DOHH2 (cell line): ENCODE results near the gene MCCC2.
"Not testable (repeated sequence)": the region's sequence is repeated elsewhere in the genome, so short reads cannot be mapped to it uniquely, and the experiment has no call there.

Experiments used
- H3F3A ChIP-seq: fragments of 200-600 bp; sonication (generic), shearing (Covaris generic); 2 replicates; pipeline ENCODE4 v1.6.0; 2016; ENCODE audit warnings: antibody characterized with exemption, mild to moderate bottlenecking; ENCODE audit not compliant: control insufficient read depth, insufficient read depth
- H3K27ac ChIP-seq: fragments of 200-600 bp; sonication (generic); 2 replicates; pipeline ENCODE4 v1.5.1; 2014; ENCODE audit warnings: low read depth, mild to moderate bottlenecking, low read length, moderate library complexity
- H3K27me3 ChIP-seq: fragments of 200-600 bp; sonication (generic); 2 replicates; pipeline ENCODE4 v1.6.1; 2014; ENCODE audit warnings: mild to moderate bottlenecking, low read length, mixed read lengths; ENCODE audit not compliant: control insufficient read depth
- H3K36me3 ChIP-seq: fragments of 200-600 bp; sonication (generic); 2 replicates; pipeline ENCODE4 v1.6.1; 2014; ENCODE audit warnings: mild to moderate bottlenecking, low read length, moderate library complexity, mixed read lengths; ENCODE audit not compliant: control insufficient read depth
- H3K4me1 ChIP-seq: fragments of 200-600 bp; sonication (generic); 2 replicates; pipeline ENCODE4 v1.6.1; 2014; ENCODE audit warnings: mild to moderate bottlenecking, low read length, mixed read lengths; ENCODE audit not compliant: control insufficient read depth
- H3K4me2 ChIP-seq: fragments of 200-600 bp; sonication (generic); 2 replicates; pipeline ENCODE4 v1.6.0; 2014; ENCODE audit warnings: mild to moderate bottlenecking, low read length, moderate library complexity
- H3K4me3 ChIP-seq: fragments of 200-600 bp; sonication (generic); 2 replicates; pipeline ENCODE4 v1.5.1; 2014; ENCODE audit warnings: mild to moderate bottlenecking, low read length, mixed read lengths
- H3K79me2 ChIP-seq: fragments of 200-600 bp; sonication (generic); 2 replicates; pipeline ENCODE4 v1.6.1; 2014; ENCODE audit warnings: mild to moderate bottlenecking, low read length, mixed read lengths; ENCODE audit not compliant: control insufficient read depth
- H3K9me2 ChIP-seq: fragments of 200-600 bp; sonication (generic); replicated peaks from 2 replicates; pipeline ENCODE4 v1.6.1; 2014; ENCODE audit warnings: mild to moderate bottlenecking, low read length, mixed read lengths; ENCODE audit not compliant: control insufficient read depth
- H3K9me3 ChIP-seq: fragments of 200-600 bp; sonication (generic); 2 replicates; pipeline ENCODE4 v1.6.1; 2014; ENCODE audit warnings: antibody characterized with exemption, low read length, mixed read lengths; ENCODE audit not compliant: control insufficient read depth, insufficient read depth
- H4K20me1 ChIP-seq: fragments of 200-600 bp; sonication (generic); 2 replicates; pipeline ENCODE4 v1.6.0; 2014; ENCODE audit warnings: low read depth, mild to moderate bottlenecking, antibody characterized with exemption, low read length, moderate library complexity; ENCODE audit not compliant: control insufficient read depth, insufficient read depth
- CTCF ChIP-seq: fragments of 200-600 bp; sonication (generic); IDR thresholded peaks from one replicate; pipeline ENCODE4 v1.5.1; 2014; ENCODE audit warnings: antibody characterized with exemption, mild to moderate bottlenecking, low read depth, low read length; ENCODE audit not compliant: poor library complexity, severe bottlenecking
- EZH2phosphoT487 ChIP-seq: fragments of 200-600 bp; sonication (generic); IDR thresholded peaks from 2 replicates; pipeline ENCODE4 v1.6.1; 2017; ENCODE audit warnings: borderline replicate concordance, mild to moderate bottlenecking, antibody characterized with exemption, low read length, moderate library complexity, mixed read lengths

MCCC2 gene

GRCh38 chr5:71597001-71597400 lies 9.9 kb downstream of the MCCC2 start:
- H3K4me1 ChIP-seq, result no peaks in the 10 kb centered on the region
- no peak overlapping the region for H3K4me3 ChIP-seq
- no peak overlapping the region for H3K4me2 ChIP-seq
- no peak overlapping the region for H3K27ac ChIP-seq
- peaks cover 56% of the 10 kb centered on the region for H3K36me3 ChIP-seq
- peaks cover 4% of the 10 kb centered on the region; the same call in 1 of the 2 replicates for H3F3A ChIP-seq
- TF ChIP-seq CTCF (no peak), EZH2phosphoT487 (no peak)
- no peaks in the 10 kb centered on the region for H3K9me3 ChIP-seq
- H4K20me1 ChIP-seq, result no peaks in the 10 kb centered on the region
- H3K79me2 ChIP-seq, result peaks cover 8% of the 10 kb centered on the region
- H3K9me2 ChIP-seq, result no peaks in the 10 kb centered on the region
- no peaks in the 10 kb centered on the region for H3K27me3 ChIP-seq

- no peaks in the 10 kb centered on the region for H3K9me3 ChIP-seq
- peaks cover 4% of the 10 kb centered on the region; the same call in 1 of the 2 replicates for H3F3A ChIP-seq
- no peak overlapping the region for H3K4me3 ChIP-seq
- no peaks in the 10 kb centered on the region for H3K4me1 ChIP-seq
- H3K9me2 ChIP-seq, result no peaks in the 10 kb centered on the region
- H3K36me3 ChIP-seq, result peaks cover 72% of the 10 kb centered on the region
- no peaks in the 10 kb centered on the region for H3K79me2 ChIP-seq
- no peaks in the 10 kb centered on the region for H3K27me3 ChIP-seq
- H3K4me2 ChIP-seq, result no peak overlapping the region
- H3K27ac ChIP-seq, result no peak overlapping the region
- H4K20me1 ChIP-seq, result no peaks in the 10 kb centered on the region
- no peak for TF ChIP-seq CTCF
- TF ChIP-seq EZH2phosphoT487, result no peak
Measured at GRCh38 chr5:71600783-71601182, 13.6 kb downstream of the MCCC2 start.

GRCh38 chr5:71601222-71602026 lies 14.3 kb downstream of the MCCC2 start:
- H3K4me2 ChIP-seq, result no peak overlapping the region
- no peak overlapping the region for H3K27ac ChIP-seq

GRCh38 chr5:71609916-71610315 lies 22.8 kb downstream of the MCCC2 start:
- H3K4me3 ChIP-seq, H3F3A ChIP-seq, H4K20me1 ChIP-seq, H3K9me2 ChIP-seq, H3K9me3 ChIP-seq, H3K27ac ChIP-seq, H3K27me3 ChIP-seq, H3K4me2 ChIP-seq, H3K79me2 ChIP-seq, H3K4me1 ChIP-seq: not testable (repeated sequence)
- peaks cover 23% of the 10 kb centered on the region for H3K36me3 ChIP-seq

More at GRCh38 chr5:71601222-71602026, 14.3 kb downstream of the MCCC2 start:
- Histone ChIP-seq H3K27me3 (no peaks in the 10 kb centered on the region), H3K4me1 (no peaks in the 10 kb centered on the region), H3K9me3 (no peaks in the 10 kb centered on the region), H3K36me3 (peaks cover 66% of the 10 kb centered on the region), H3K9me2 (no peaks in the 10 kb centered on the region), H3F3A (peaks cover 4% of the 10 kb centered on the region; the same call in 1 of the 2 replicates), H4K20me1 (no peaks in the 10 kb centered on the region), H3K4me3 (no peak overlapping the region), H3K79me2 (no peaks in the 10 kb centered on the region)
- no peak for TF ChIP-seq EZH2phosphoT487
- peak; percentile 76 for TF ChIP-seq CTCF
